T-helper 17 cell (primary cell): ENCODE results near the gene SPDYE17. TPM values are rescaled to one million over a fixed set of nuclear protein-coding genes. Genes with fewer than 3 reads are reported as not detected.
"Not testable (repeated sequence)": the region's sequence is repeated elsewhere in the genome, so short reads cannot be mapped to it uniquely, and the experiment has no call there.

Experiments
- ATAC-seq: fragments of 150-1000 bp; cut with Tn5 transposase; 2 replicates; pipeline ENCODE4 v1.10.0; 2021; ENCODE audit warnings: mild to moderate bottlenecking, moderate library complexity
- DNase-seq, 3 donors: peaks; one replicate each; pipeline versions ENCODE4 v3.0.0 to v3.0.0-alpha.2; 2020 to 2021
- H3K9me3 ChIP-seq: one replicate; pipeline ENCODE4 v1.7.0; 2013; ENCODE audit warnings: low read length, mild to moderate bottlenecking; ENCODE audit not compliant: control insufficient read depth, poor library complexity, severe bottlenecking
- H3K27ac Mint-ChIP-seq: one replicate; pipeline ENCODE4 v1.8.0; 2022; ENCODE audit warnings: mild to moderate bottlenecking, moderate library complexity, mixed read lengths
- H3K27me3 Mint-ChIP-seq: one replicate; pipeline ENCODE4 v1.8.0; 2022; ENCODE audit warnings: mixed read lengths
- H3K36me3 Mint-ChIP-seq: one replicate; pipeline ENCODE4 v1.8.0; 2022; ENCODE audit warnings: low read depth, mixed read lengths
- H3K4me1 Mint-ChIP-seq: one replicate; pipeline ENCODE4 v1.8.0; 2022; ENCODE audit warnings: mild to moderate bottlenecking, mixed read lengths
- H3K4me3 Mint-ChIP-seq: one replicate; pipeline ENCODE4 v1.8.0; 2022; ENCODE audit warnings: mild to moderate bottlenecking, moderate library complexity, mixed read lengths
- total RNA-seq, 4 donors: library from RNA in 2 of 4; stranded (reverse) in 2 of 4; gene quantifications; one replicate each; pipeline ENCODE4 v1.2.3 and lab custom pipeline; 2022 to 2026

Gene SPDYE17, protein sequence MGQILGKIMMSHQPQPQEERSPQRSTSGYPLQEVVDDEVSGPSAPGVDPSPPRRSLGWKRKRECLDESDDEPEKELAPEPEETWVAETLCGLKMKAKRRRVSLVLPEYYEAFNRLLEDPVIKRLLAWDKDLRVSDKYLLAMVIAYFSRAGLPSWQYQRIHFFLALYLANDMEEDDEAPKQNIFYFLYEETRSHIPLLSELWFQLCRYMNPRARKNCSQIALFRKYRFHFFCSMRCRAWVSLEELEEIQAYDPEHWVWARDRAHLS
- total RNA-seq (not detected), total RNA-seq (lab: John Stamatoyannopoulos, UW) (0 reads per million in 2 donors)

DNA sequence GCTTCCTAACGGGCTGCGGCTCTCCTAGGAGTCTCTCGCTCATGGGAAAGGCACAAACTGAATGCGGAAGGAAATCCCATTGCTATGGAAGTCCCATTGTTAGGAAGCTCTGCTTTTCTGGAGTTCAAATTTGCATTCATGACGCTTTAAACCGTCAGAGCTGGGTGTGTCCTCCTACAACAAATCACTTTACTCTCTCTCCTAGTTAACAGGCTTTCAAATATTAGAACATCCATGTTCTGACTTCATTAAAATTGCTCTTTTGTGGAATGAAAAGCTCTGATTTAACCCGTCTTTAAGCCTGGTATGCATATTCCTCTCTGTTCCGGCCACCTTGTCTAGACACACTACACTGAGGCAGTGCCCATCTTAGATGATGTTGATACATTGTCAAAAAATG is at the start of gene SPDYE17:
Gene SPDYE17 (minus strand): TSS at position 101 of the 400 bp plus-strand sequence. CDS start 1,791 bp downstream, outside the sequence.
- not testable (repeated sequence) for H3K36me3 Mint-ChIP-seq, H3K9me3 ChIP-seq, ATAC-seq, H3K27ac Mint-ChIP-seq, H3K4me3 Mint-ChIP-seq, H3K27me3 Mint-ChIP-seq, DNase-seq, H3K4me1 Mint-ChIP-seq

DNA sequence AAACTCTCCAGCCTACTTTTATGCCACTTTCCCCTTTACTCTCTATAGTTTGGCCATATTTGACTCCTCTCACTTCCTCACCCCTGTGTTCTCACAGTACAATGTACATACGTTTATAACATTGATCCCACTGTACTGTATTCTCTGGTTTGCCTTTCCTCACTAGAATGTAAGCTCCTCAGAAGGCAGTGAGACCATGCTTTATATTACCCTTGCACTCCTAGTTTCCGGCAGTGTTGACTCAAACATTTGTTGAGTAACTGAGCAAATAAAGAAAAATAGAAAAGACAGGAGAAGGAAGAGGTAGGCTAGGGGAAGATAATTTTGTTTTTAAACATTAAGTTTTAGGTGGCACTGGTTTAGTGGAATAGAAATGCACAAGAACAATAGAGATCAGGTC is 48.1 kb upstream of the SPDYE17 start:
- not testable (repeated sequence) for DNase-seq, H3K27me3 Mint-ChIP-seq, H3K36me3 Mint-ChIP-seq, H3K9me3 ChIP-seq, H3K4me1 Mint-ChIP-seq, H3K4me3 Mint-ChIP-seq, H3K27ac Mint-ChIP-seq, ATAC-seq

DNA sequence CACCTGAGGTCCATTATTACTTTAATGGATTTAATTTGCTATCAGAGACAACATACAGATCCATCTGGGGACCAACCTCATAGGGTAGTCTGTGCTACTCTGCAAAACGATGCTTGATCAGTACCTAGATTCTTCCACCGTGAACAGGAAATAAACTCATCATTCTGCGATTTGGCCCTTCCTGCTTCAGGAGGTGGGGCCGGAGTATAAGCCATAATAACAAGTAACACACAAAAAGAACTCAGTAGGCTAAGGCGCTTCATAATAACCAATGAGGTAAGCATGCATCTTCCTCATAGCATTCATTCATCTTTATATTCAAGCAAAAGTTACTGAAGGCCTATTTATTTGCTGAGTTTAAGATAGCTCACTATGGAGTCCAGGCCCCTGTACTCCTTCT is 47.5 kb upstream of the SPDYE17 start:
- not testable (repeated sequence) for H3K27ac Mint-ChIP-seq, ATAC-seq, H3K9me3 ChIP-seq, DNase-seq, H3K4me1 Mint-ChIP-seq, H3K36me3 Mint-ChIP-seq, H3K27me3 Mint-ChIP-seq, H3K4me3 Mint-ChIP-seq

DNA sequence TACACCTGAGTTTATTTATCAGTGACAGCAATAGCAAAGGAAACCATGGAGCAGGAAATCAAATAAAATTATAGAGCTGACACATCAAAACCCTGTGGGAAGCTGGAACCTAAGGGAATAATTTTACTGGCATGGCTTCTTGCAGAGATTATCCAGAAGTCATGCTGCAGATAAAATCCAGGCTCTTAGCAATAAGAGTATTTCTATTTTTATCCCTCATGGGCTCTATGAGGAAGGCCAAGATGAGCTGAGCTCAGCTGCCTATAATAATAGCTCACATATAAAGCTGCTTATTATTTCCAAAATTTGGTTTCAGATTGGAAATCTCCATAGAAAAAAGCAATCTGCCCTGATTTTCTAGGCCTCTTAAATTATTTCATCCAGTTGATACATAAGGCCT is 47.0 kb upstream of the SPDYE17 start:
- not testable (repeated sequence) for H3K27me3 Mint-ChIP-seq, H3K9me3 ChIP-seq, DNase-seq, H3K36me3 Mint-ChIP-seq, H3K4me1 Mint-ChIP-seq, H3K27ac Mint-ChIP-seq, H3K4me3 Mint-ChIP-seq, ATAC-seq

DNA sequence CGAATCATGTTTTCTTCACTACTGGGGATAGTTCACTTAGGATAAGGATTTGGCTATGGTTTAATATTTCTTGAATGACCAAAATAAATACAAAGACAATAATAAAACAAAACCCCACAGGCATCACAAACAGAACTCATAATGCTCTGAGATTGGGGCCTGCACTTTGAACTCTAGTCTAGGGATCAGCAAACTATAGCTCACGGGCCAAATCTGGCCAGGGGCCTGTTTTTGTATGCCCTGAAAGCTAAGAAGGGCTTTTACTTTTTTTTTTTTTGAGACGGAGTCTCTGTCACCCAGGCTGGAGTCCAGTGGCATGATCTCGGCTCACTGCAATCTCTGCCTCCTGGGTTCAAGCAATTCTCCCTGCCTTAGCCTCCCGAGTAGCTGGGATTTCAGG is 44.9 kb upstream of the SPDYE17 start:
- not testable (repeated sequence) for DNase-seq, H3K36me3 Mint-ChIP-seq, H3K4me1 Mint-ChIP-seq, H3K27me3 Mint-ChIP-seq, ATAC-seq, H3K4me3 Mint-ChIP-seq, H3K27ac Mint-ChIP-seq, H3K9me3 ChIP-seq

DNA sequence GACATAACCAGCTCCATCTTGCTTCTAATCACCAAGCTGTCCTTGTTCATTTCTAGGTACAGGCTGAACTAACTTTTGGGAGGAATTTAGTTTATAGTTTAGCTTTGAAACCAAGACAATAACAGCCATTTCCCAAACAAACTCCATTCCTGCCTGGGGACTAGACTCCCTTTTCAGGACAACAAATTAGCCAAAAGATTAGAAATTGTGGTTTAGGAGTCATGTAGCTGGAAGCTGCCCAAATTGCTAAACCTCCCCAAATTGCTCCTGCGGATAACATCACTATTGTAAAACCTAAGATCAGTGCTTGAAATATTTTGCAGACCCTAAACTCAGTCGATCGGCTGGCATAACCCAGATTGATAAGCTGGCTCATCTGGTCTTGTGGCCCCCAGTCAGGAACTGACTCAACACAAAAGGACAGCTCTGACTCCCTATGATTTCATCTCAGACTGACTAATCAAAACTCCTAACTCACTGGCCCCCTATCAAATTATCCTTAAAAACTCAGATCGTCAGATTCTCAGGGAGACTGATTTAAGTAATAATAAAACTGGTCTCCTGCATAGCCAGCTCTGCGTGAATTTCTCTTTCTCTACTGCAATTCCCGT is 42.7 kb upstream of the SPDYE17 start:
- not testable (repeated sequence) for H3K9me3 ChIP-seq, H3K36me3 Mint-ChIP-seq, ATAC-seq, H3K27ac Mint-ChIP-seq, H3K4me1 Mint-ChIP-seq, DNase-seq, H3K4me3 Mint-ChIP-seq, H3K27me3 Mint-ChIP-seq

DNA sequence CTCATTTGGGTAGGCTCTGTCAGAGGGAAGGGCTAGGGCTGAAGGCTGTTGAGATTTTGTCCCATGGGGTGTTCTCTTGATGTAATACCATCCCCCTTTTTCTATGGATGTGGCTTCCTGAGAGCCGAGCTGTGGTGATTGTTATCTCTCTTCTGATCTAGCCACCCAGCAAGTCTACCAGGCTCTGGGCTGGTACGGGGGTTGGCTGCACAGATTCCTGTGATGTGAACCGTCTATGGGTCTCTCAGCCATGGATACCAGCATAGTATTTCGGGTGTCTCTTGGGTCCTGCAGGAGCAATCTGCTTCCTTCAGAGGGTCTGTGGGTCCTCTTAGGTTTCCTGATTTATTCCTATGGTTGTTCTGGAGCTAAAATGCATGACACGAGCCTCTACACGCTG is 38.9 kb upstream of the SPDYE17 start:
- H3K4me3 Mint-ChIP-seq, H3K9me3 ChIP-seq, DNase-seq, H3K4me1 Mint-ChIP-seq, H3K36me3 Mint-ChIP-seq, ATAC-seq, H3K27me3 Mint-ChIP-seq, H3K27ac Mint-ChIP-seq: not testable (repeated sequence)

DNA sequence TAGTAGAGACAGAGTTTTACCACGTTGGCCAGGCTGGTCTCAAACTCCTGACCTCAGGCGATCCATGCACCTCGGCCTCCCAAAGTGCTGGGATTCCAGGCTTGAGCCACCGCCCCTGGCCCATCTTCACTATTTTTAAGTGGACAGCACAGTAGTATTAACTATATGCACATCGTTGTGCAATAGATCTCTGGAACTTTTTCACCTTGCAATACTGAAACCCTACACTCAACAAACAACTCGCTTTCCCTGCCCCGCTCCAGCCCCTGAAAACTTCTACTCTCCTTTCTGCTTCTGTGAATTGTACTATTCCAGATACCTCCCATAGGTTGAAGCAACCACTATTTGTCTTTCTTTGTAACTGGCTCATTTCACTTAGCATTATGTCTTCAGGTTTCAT is 33.7 kb upstream of the SPDYE17 start:
- not testable (repeated sequence) for H3K4me1 Mint-ChIP-seq, H3K36me3 Mint-ChIP-seq, H3K27me3 Mint-ChIP-seq, H3K4me3 Mint-ChIP-seq, H3K9me3 ChIP-seq, ATAC-seq, H3K27ac Mint-ChIP-seq, DNase-seq

DNA sequence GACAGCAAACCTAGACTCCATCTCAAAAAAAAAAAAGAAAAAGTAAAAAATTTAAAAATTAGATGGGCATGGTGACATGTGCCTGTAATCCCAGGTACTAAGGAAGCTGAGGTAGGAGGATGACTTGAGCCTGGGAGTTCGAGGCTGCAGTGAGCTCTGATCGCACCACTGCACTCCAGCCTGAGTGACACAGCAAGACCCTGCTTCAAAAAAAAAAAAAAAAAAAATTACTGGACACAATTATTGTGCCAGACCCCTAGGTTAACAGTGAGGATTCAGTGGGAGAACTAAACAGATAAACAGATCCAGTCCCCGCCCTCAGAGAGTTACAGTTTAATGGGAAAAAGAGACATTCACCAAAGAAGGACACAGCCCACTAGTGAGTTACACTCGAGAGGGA is 31.6 kb upstream of the SPDYE17 start:
- not testable (repeated sequence) for DNase-seq, H3K36me3 Mint-ChIP-seq, H3K27me3 Mint-ChIP-seq, H3K9me3 ChIP-seq, H3K27ac Mint-ChIP-seq, H3K4me1 Mint-ChIP-seq, H3K4me3 Mint-ChIP-seq, ATAC-seq

DNA sequence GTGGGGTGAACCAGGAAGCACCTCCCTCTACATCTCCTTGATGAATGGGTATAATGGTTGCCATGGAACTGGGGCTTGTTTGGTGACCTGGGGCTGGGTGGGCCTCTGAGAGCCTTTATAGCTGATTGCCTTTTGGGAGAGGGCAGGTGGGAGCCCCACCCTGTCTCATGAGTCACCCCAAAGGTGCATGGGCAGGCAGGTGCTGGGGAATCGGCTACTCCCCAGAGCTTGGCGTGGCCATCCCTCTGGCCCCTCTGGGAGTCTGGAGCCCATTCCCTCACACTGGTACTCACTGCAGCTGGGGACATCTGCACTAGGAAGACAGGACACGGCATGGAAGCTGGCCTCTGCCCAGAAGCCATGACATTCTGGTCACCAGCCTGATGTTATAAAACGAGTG is 30.4 kb upstream of the SPDYE17 start, which contains the start of gene SPDYE18:
Gene SPDYE18 (minus strand): TSS at position 2 of the 400 bp plus-strand sequence. CDS start 2,046 bp downstream, outside the sequence.
- not testable (repeated sequence) for DNase-seq, H3K27ac Mint-ChIP-seq, H3K9me3 ChIP-seq, H3K27me3 Mint-ChIP-seq, ATAC-seq, H3K36me3 Mint-ChIP-seq, H3K4me3 Mint-ChIP-seq, H3K4me1 Mint-ChIP-seq

DNA sequence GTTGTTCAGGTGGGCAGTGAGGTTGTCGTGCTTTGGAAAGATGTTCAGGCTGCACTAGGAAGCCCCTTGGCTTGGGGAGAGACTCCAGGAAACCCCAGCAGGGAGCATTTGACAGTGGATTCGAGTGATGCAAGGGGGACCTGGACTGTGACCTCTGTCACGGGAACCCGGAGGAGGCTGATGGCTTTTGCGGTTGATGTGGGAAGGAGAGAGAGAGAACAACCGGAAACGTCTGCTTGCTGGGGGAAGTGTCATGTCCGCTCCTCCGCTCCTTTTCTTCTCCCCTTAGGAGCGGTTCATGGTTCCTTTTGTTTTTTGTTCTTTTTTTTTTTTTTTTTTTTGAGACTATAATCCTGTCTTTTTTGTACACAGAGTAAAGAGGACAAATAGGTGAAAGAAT is 5.8 kb downstream of the SPDYE17 start:
- H3K9me3 ChIP-seq, DNase-seq, ATAC-seq, H3K4me1 Mint-ChIP-seq, H3K36me3 Mint-ChIP-seq, H3K27ac Mint-ChIP-seq, H3K27me3 Mint-ChIP-seq, H3K4me3 Mint-ChIP-seq: not testable (repeated sequence)

DNA sequence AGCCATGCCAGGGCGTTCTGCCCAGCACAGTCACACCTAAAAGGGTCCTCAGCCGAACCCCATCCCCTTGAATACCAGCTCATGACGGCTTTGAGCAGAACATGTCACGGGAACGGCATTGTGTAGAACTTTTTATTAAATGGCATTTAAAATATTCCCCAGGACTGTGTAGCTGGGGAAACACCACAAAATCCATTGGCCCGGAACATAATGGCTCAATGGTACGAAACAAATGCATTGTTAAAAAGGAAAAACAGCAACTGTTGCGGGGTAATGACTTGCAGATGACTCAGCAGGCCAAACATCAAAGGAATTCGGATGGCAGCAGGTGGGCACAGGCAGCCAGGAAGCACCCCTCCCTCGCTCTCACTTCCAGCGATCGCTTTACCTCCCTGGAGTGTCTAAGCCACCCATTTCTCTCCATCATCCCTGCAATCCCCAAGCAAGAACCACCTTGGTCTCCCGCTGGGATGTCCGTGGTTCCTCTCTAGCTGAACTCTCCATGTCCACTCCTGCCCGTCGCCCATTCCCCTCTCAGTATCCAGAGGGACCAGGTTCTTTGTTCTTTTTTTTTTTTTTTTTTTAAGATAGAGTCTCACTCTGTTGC is 22.0 kb downstream of the SPDYE17 start:
- H3K4me3 Mint-ChIP-seq, ATAC-seq, H3K4me1 Mint-ChIP-seq, DNase-seq, H3K27ac Mint-ChIP-seq, H3K27me3 Mint-ChIP-seq, H3K36me3 Mint-ChIP-seq, H3K9me3 ChIP-seq: not testable (repeated sequence)

DNA sequence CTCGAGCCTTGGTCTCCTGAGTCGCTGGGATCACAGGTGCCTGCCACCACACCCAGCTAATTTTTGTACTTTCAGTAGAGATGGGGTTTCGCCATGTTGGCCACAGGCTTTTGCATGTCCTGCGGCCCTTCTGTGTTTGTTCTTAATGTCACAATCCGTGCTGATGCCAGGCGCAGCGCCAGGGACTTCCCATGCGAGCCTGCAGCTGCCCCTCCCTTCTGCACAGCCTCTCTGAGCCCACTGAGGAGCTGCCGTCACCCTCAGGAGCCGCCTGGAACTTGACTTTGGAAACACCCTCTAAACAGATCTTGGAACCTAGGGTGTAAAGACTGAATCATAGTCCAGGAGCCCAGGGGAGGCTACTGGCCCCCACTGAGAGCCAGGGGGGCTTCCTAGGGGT is 24.2 kb downstream of the SPDYE17 start:
- H3K27ac Mint-ChIP-seq, DNase-seq, H3K27me3 Mint-ChIP-seq, H3K4me3 Mint-ChIP-seq, H3K9me3 ChIP-seq, H3K36me3 Mint-ChIP-seq, H3K4me1 Mint-ChIP-seq, ATAC-seq: not testable (repeated sequence)
